ENCODE data around the gene HIVEP2.

HIVEP2 gene

GRCh38 chr6:142796571-142796970 is 148.4 kb downstream of the HIVEP2 start:
- TF ChIP-seq, protein P1, sequence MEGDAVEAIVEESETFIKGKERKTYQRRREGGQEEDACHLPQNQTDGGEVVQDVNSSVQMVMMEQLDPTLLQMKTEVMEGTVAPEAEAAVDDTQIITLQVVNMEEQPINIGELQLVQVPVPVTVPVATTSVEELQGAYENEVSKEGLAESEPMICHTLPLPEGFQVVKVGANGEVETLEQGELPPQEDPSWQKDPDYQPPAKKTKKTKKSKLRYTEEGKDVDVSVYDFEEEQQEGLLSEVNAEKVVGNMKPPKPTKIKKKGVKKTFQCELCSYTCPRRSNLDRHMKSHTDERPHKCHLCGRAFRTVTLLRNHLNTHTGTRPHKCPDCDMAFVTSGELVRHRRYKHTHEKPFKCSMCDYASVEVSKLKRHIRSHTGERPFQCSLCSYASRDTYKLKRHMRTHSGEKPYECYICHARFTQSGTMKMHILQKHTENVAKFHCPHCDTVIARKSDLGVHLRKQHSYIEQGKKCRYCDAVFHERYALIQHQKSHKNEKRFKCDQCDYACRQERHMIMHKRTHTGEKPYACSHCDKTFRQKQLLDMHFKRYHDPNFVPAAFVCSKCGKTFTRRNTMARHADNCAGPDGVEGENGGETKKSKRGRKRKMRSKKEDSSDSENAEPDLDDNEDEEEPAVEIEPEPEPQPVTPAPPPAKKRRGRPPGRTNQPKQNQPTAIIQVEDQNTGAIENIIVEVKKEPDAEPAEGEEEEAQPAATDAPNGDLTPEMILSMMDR (IDR thresholded peaks at IDR 0.05): no peak

GRCh38 chr6:142796024-142796423 is 149.0 kb downstream of the HIVEP2 start:
- TF ChIP-seq, protein P1 (IDR thresholded peaks at IDR 0.05): no peak

DNA sequence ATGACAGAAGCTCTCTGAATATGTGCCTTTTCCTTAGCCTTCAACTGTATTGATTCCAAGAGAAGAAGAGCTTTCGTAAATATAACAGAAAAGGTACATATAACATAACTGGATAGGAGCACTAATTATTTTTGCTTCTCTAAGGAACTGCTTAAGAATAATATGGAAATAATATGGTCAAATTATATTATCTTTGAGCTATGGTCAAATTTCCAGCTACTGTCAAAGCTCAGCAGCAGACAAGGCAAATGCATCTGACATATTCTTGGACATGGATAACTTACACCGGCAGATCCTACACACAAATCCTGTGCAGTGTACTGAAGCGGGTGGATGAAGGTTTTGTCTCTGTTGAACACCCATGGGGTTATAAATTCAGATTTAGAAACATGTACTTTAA is 150.6 kb downstream of the HIVEP2 start:
- TF ChIP-seq, protein P1 (IDR thresholded peaks at IDR 0.05): no peak

- TF ChIP-seq, protein P1 (IDR thresholded peaks at IDR 0.05): no peak
These were observed 154.7 kb downstream of the HIVEP2 start for GRCh38 chr6:142790257-142790656.

- TF ChIP-seq, protein P1 (IDR thresholded peaks at IDR 0.05): no peak
These were observed 157.6 kb downstream of the HIVEP2 start for GRCh38 chr6:142787422-142787821.

DNA sequence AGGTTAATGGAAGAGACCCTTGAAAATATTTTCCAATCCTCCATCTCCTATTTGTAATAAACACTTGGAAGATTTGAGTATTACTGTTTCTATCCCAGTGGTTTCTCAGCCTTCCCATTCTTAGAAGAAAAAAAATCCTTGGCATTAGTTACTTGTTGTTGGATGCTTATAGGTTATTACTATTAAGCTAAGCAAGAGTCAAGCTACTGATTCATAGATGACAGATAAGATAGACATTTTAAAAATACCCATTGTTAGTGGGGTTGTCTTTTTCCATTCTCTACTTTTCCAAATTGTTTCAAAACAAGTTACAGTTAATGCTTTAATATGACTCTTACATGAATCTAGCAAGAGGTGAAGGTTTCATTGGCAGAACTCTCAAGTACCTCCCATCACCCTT is 158.5 kb downstream of the HIVEP2 start:
- TF ChIP-seq, protein P1 (IDR thresholded peaks at IDR 0.05): no peak

GRCh38 chr6:142784344-142784743 is 160.6 kb downstream of the HIVEP2 start:
- TF ChIP-seq, protein P1 (IDR thresholded peaks at IDR 0.05): no peak

DNA sequence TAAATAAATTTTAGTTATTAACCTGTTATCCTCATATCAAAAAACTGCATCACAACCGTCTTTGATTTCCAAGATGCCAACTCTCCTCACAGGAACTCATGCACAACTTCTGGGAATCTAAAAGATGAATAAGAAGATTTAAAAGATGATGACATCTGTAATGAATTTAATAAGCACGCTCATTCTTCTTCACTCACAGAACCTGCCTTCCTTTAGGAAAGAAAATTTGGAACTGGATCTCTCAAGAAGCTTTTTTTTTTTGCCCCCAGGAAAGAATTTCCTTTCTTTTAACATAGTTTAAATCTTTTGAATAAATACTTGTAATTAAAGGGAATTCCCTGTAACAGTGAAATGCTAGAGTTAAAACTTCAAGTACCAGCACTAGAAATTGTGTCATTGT is 161.5 kb downstream of the HIVEP2 start:
- TF ChIP-seq, protein P1 (IDR thresholded peaks at IDR 0.05): no peak

Measured in LNCAP (cell line).